Measurements from ENCODE around the gene XYLT1.

The XYLT1 gene

GRCh38 chr16:17129971-17130370 lies 340.8 kb downstream of the XYLT1 start:
- TF ChIP-seq ZFP41 (tag by site-specific recombination; IDR thresholded peaks at IDR 0.05; ENCODE audit: borderline replicate concordance) (no peak), AEBP2 (tag by site-specific recombination; IDR thresholded peaks at IDR 0.05; ENCODE audit: borderline replicate concordance) (no peak), ZNF354C (tag by site-specific recombination; IDR thresholded peaks at IDR 0.05; ENCODE audit: borderline replicate concordance, low read depth) (no peak), TSHZ1 (tag by site-specific recombination; IDR thresholded peaks at IDR 0.05; ENCODE audit: borderline replicate concordance) (no peak), ZSCAN4 (tag by site-specific recombination; IDR thresholded peaks at IDR 0.05) (no peak), ZNF324 (tag by site-specific recombination; IDR thresholded peaks at IDR 0.05) (no peak), ZNF391 (tag by site-specific recombination; IDR thresholded peaks at IDR 0.05; ENCODE audit: borderline replicate concordance, low read depth) (no peak), SCRT2 (tag by site-specific recombination; IDR thresholded peaks at IDR 0.05) (no peak), MYNN (tag by site-specific recombination; IDR thresholded peaks at IDR 0.05; ENCODE audit: borderline replicate concordance) (no peak), ZSCAN18 (tag by site-specific recombination; IDR thresholded peaks at IDR 0.05) (no peak), BCL6B (tag by site-specific recombination; IDR thresholded peaks at IDR 0.05) (no peak)
- Histone ChIP-seq H3K4me3 (ENCODE audit: low read depth, low read length) (no peak overlapping the region), H3K36me3 (ENCODE audit: control insufficient read depth in 2 of 2, insufficient read depth in 1 of 2, low read length in 2 of 2) (no peaks in the 10 kb centered on the region), H3K4me1 (ENCODE audit: control insufficient read depth, insufficient read depth, low read length) (no peaks in the 10 kb centered on the region), H3K9me3 (ENCODE audit: control insufficient read depth, insufficient read depth, low read depth, low read length) (no peaks in the 10 kb centered on the region), H3K27ac (ENCODE audit: extremely low read depth, low read depth, low read length) (no peak overlapping the region)
- ChIA-PET CTCF (no interaction called here), POLR2A (no interaction called here)

GRCh38 chr16:17128791-17129190 lies 342.0 kb downstream of the XYLT1 start:
- CTCF ChIA-PET, result no interaction called here
- POLR2A ChIA-PET, result no interaction called here
- H3K36me3 ChIP-seq (ENCODE audit: control insufficient read depth in 2 of 2, insufficient read depth in 1 of 2, low read length in 2 of 2), result no peaks in the 10 kb centered on the region
- no peak overlapping the region for H3K27ac ChIP-seq (ENCODE audit: extremely low read depth, low read depth, low read length)
- no peak for TF ChIP-seq ZSCAN30 (tag by site-specific recombination; IDR thresholded peaks at IDR 0.05)
- TF ChIP-seq ZNF335 (tag by site-specific recombination; conservative IDR thresholded peaks at IDR 0.05), result no peak
- TF ChIP-seq KLF1 (tag by site-specific recombination; IDR thresholded peaks at IDR 0.05), result no peak
- TF ChIP-seq ZNF544 (tag by site-specific recombination; IDR thresholded peaks at IDR 0.05), result no peak
- no peak for TF ChIP-seq ZNF394 (tag by site-specific recombination; IDR thresholded peaks at IDR 0.05; ENCODE audit: borderline replicate concordance)
- TF ChIP-seq SETDB1 (IDR thresholded peaks at IDR 0.05; ENCODE audit: insufficient read length, low read length), result no peak
- no peak for TF ChIP-seq SP7 (tag by site-specific recombination; IDR thresholded peaks at IDR 0.05)
- H3K4me1 ChIP-seq (ENCODE audit: control insufficient read depth, insufficient read depth, low read length), result no peaks in the 10 kb centered on the region
- no peak overlapping the region for H3K4me3 ChIP-seq (ENCODE audit: low read depth, low read length)
- H3K9me3 ChIP-seq (ENCODE audit: control insufficient read depth, insufficient read depth, low read depth, low read length), result no peaks in the 10 kb centered on the region

All from HEK293 (cell line).